HG02642 (cell line): ENCODE results near the gene IFIT1B.
A peak's percentile ranks its signal among the peaks of the same experiment; 100 is the strongest.
"Not testable (repeated sequence)": the region's sequence is repeated elsewhere in the genome, so short reads cannot be mapped to it uniquely, and the experiment has no call there.

ENCODE experiments used
- ATAC-seq: cut with Tn5 transposase; IDR thresholded peaks from one replicate; pipeline ENCODE4 v1.9.1; 2021; ENCODE audit warnings: mild to moderate bottlenecking; ENCODE audit not compliant: unreplicated experiment, poor library complexity

Gene IFIT1B

GRCh38 chr10:89407792-89408191 lies 29.9 kb downstream of the IFIT1B start:
- ATAC-seq, result not testable (repeated sequence)

GRCh38 chr10:89409282-89409681 lies 31.4 kb downstream of the IFIT1B start:
- ATAC-seq, result not testable (repeated sequence)

GRCh38 chr10:89410551-89410950 lies 32.7 kb downstream of the IFIT1B start:
- not testable (repeated sequence) for ATAC-seq

GRCh38 chr10:89411135-89411534 lies 33.3 kb downstream of the IFIT1B start:
- ATAC-seq, result not testable (repeated sequence)

GRCh38 chr10:89412276-89412675 lies 34.4 kb downstream of the IFIT1B start:
- not testable (repeated sequence) for ATAC-seq

GRCh38 chr10:89413398-89413912 lies 35.6 kb downstream of the IFIT1B start:
- ATAC-seq, result no peak

GRCh38 chr10:89414146-89414878 lies 36.5 kb downstream of the IFIT1B start, which contains the start of gene IFIT5:
Gene IFIT5 (plus strand): TSS chr10:89414568. CDS start chr10:89414799, 231 bp downstream.
- ATAC-seq, result peak; percentile 78

GRCh38 chr10:89414879-89415821 lies 37.3 kb downstream of the IFIT1B start:
- peak; percentile 43 for ATAC-seq

GRCh38 chr10:89416465-89416864 lies 38.6 kb downstream of the IFIT1B start:
- ATAC-seq, result no peak

- ATAC-seq, result no peak
These were observed 41.7 kb downstream of the IFIT1B start for GRCh38 chr10:89419548-89419947.

- ATAC-seq, result no peak
These were observed 43.2 kb downstream of the IFIT1B start for GRCh38 chr10:89421018-89421476.

GRCh38 chr10:89425000-89425399 lies 47.1 kb downstream of the IFIT1B start:
- ATAC-seq, result no peak

- ATAC-seq, result no peak
These were observed 48.5 kb downstream of the IFIT1B start for GRCh38 chr10:89426230-89426868.

- no peak for ATAC-seq
These were observed 49.8 kb downstream of the IFIT1B start for GRCh38 chr10:89427629-89428028.

- no peak for ATAC-seq
These were observed 51.0 kb downstream of the IFIT1B start for GRCh38 chr10:89428877-89429276.

- no peak for ATAC-seq
These were observed 54.1 kb downstream of the IFIT1B start for GRCh38 chr10:89431977-89432376.
